Naive thymus-derived CD4-positive, alpha-beta T cell (primary cell): ENCODE measurements around the gene HECTD4. TPM values are rescaled to one million over a fixed set of nuclear protein-coding genes. Genes with fewer than 3 reads are reported as not detected.

Source experiments
- ATAC-seq: fragments of 150-1000 bp; cut with Tn5 transposase; 2 replicates; pipeline ENCODE4 v1.10.0; 2021; ENCODE audit warnings: mild to moderate bottlenecking, moderate library complexity
- CTCF ChIA-PET: fragments of 350-600 bp; sonication (Branson Sonifier 250); formaldehyde crosslinking; loops from one replicate; lab custom pipeline; 2021; ENCODE audit warnings: antibody characterized with exemption; lab: Charles Lee
- POLR2A ChIA-PET: fragments of 350-600 bp; sonication (Branson Sonifier 250); formaldehyde crosslinking; loops from one replicate; lab custom pipeline; 2021; ENCODE audit warnings: antibody characterized with exemption, inconsistent platforms; lab: Charles Lee
- DNase-seq, 9 donors: peaks; one replicate each; pipeline versions ENCODE4 v3.0.0 to v3.0.0-alpha.2; 2020 to 2022; ENCODE audit warnings: mixed read lengths in 1 of 9
- H3K27ac ChIP-seq: one replicate; pipeline ENCODE4 v1.7.0; 2013; ENCODE audit warnings: mild to moderate bottlenecking, low read depth, low read length, moderate library complexity
- H3K27me3 ChIP-seq, 2 donors: one replicate each; pipeline ENCODE4 v1.7.0; 2013; ENCODE audit warnings: low read length in 2 of 2, mild to moderate bottlenecking in 2 of 2, moderate library complexity in 2 of 2; ENCODE audit not compliant: control insufficient read depth in 2 of 2, insufficient read depth in 2 of 2
- H3K36me3 ChIP-seq, 3 experiments: 1 replicate in 2 of 3; 2 replicates in 1 of 3; pipeline ENCODE4 v1.7.0; 2013; ENCODE audit warnings: low read length in 3 of 3, mild to moderate bottlenecking in 3 of 3, moderate library complexity in 1 of 3; ENCODE audit not compliant: insufficient read depth in 3 of 3, control insufficient read depth in 2 of 3
- H3K4me1 ChIP-seq, 2 donors: one replicate each; pipeline ENCODE4 v1.7.0; 2013; ENCODE audit warnings: low read length in 2 of 2, mild to moderate bottlenecking in 2 of 2, moderate library complexity in 1 of 2; ENCODE audit not compliant: control insufficient read depth in 2 of 2, insufficient read depth in 2 of 2
- H3K4me3 ChIP-seq: 2 replicates; pipeline ENCODE4 v1.7.0; 2013; ENCODE audit warnings: mild to moderate bottlenecking, low read length
- H3K9me3 ChIP-seq, 3 experiments: 1 replicate in 2 of 3; 2 replicates in 1 of 3; pipeline ENCODE4 v1.7.0; 2013; ENCODE audit warnings: low read length in 3 of 3; ENCODE audit not compliant: control insufficient read depth in 2 of 3
- H3K27ac Mint-ChIP-seq, 9 donors: one replicate each; pipeline ENCODE4 v1.8.0; 2020 to 2022; ENCODE audit warnings: mixed read lengths in 9 of 9, mild to moderate bottlenecking in 8 of 9, moderate library complexity in 5 of 9, inconsistent platforms in 2 of 9
- H3K27me3 Mint-ChIP-seq, 5 donors: one replicate each; pipeline ENCODE4 v1.8.0; 2021 to 2022; ENCODE audit warnings: mixed read lengths in 5 of 5, mild to moderate bottlenecking in 1 of 5
- H3K36me3 Mint-ChIP-seq, 5 donors: one replicate each; pipeline ENCODE4 v1.8.0; 2020 to 2022; ENCODE audit warnings: mixed read lengths in 5 of 5, mild to moderate bottlenecking in 3 of 5, inconsistent platforms in 1 of 5
- H3K4me1 Mint-ChIP-seq, 7 donors: one replicate each; pipeline ENCODE4 v1.8.0; 2020 to 2022; ENCODE audit warnings: mixed read lengths in 7 of 7, mild to moderate bottlenecking in 3 of 7, inconsistent platforms in 1 of 7
- H3K4me3 Mint-ChIP-seq, 10 donors: one replicate each; pipeline ENCODE4 v1.8.0; 2020 to 2022; ENCODE audit warnings: mild to moderate bottlenecking in 10 of 10, mixed read lengths in 10 of 10, moderate library complexity in 6 of 10, inconsistent platforms in 2 of 10
- H3K9me3 Mint-ChIP-seq, 11 donors: one replicate each; pipeline ENCODE4 v1.8.0; 2020 to 2022; ENCODE audit warnings: mixed read lengths in 11 of 11, mild to moderate bottlenecking in 4 of 11, inconsistent platforms in 1 of 11, moderate library complexity in 1 of 11
- intact Hi-C, 2 donors: fragments of 100-400 bp; cut with micrococcal nuclease; formaldehyde crosslinking; loops; one replicate each; pipeline ENCODE4 v1.15.1; 2023
- polyA plus RNA-seq, 2 donors: library from polyadenylated mRNA; unstranded; fragments of 300-500 nt; fragmentation: Illumina TruSeq; gene quantifications; one replicate each; pipeline ENCODE4 v1.2.3, GENCODE V29; 2021
- total RNA-seq, 6 experiments: library from RNA in 5 of 6; stranded (reverse) in 5 of 6; gene quantifications; 1 replicate in 5 of 6; 2 replicates in 1 of 6; pipeline ENCODE4 v1.2.3 and lab custom pipeline; 2021 to 2026

HECTD4 gene
- total and polyA plus RNA-seq, 7 experiments from 2014 or later, result 3.1 to 57.7 (median 47.9) TPM

- CTCF ChIA-PET, result no interaction called here
- Mint-ChIP-seq H3K36me3 (peaks cover 4 to 23% (median 12%) of the 10 kb centered on the region in 5 donors), H3K27me3 (no peaks in the 10 kb centered on the region), H3K9me3 (no peaks in the 10 kb centered on the region), H3K27ac (no peak overlapping the region), H3K4me1 (peaks cover 0 to 10% (median 0%) of the 10 kb centered on the region in 7 donors), H3K4me3 (no peak overlapping the region)
- no peaks in the 10 kb centered on the region for H3K4me1 ChIP-seq
- intact Hi-C loops, result no loop called here
- H3K27ac ChIP-seq, result no peak overlapping the region
- H3K27me3 ChIP-seq, result no peaks in the 10 kb centered on the region
- no peak overlapping the region for H3K4me3 ChIP-seq
- no peak for DNase-seq
- no peak for ATAC-seq
- POLR2A ChIA-PET, result no interaction called here
- H3K9me3 ChIP-seq, result no peaks in the 10 kb centered on the region
- peaks cover 0 to 42% (median 0%) of the 10 kb centered on the region in 3 experiments for H3K36me3 ChIP-seq
Measured at GRCh38 chr12:112299704-112300103, 82.5 kb downstream of the HECTD4 start.

DNA sequence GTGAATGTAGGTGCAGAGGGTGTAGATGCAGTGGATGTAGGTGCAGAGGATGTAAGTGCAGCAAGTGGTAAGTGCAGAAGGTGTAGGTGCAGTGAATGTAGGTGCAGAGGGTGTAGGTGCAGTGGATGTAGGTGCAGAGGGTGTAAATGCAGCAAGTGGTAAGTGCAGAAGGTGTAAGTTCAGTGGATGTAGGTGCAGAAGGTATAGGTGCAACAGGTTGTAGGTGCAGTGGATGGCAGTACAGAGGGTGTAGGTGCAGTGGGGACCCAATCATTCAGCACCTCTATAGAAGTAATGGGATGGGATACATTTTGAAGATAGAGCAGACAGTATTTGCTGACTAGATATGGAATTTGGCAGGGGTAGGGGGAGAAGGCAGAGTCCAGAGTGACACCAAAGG is 85.0 kb downstream of the HECTD4 start:
- H3K36me3 Mint-ChIP-seq, result peaks cover 4 to 16% (median 8%) of the 10 kb centered on the region in 5 donors
- ATAC-seq (no peak), DNase-seq (no peak)
- POLR2A ChIA-PET, result no interaction called here
- H3K4me1 Mint-ChIP-seq, result peaks cover under 1 to 3% (median 2%) of the 10 kb centered on the region in 7 donors
- H3K27me3 Mint-ChIP-seq, result no peaks in the 10 kb centered on the region
- H3K9me3 Mint-ChIP-seq, result no peaks in the 10 kb centered on the region
- Histone ChIP-seq H3K4me1 (no peaks in the 10 kb centered on the region), H3K9me3 (no peaks in the 10 kb centered on the region), H3K27ac (no peak overlapping the region), H3K27me3 (no peaks in the 10 kb centered on the region), H3K36me3 (peaks cover 0 to 20% (median 0%) of the 10 kb centered on the region in 3 experiments), H3K4me3 (no peak overlapping the region)
- no peak overlapping the region for H3K27ac Mint-ChIP-seq
- no peak overlapping the region for H3K4me3 Mint-ChIP-seq
- intact Hi-C loops, result no loop called here
- CTCF ChIA-PET, result no interaction called here

- Mint-ChIP-seq H3K27me3 (no peaks in the 10 kb centered on the region), H3K27ac (no peak overlapping the region), H3K36me3 (peaks cover 0 to 12% (median 9%) of the 10 kb centered on the region in 5 donors), H3K9me3 (peaks cover 0 to 3% (median 0%) of the 10 kb centered on the region in 11 donors), H3K4me3 (no peak overlapping the region), H3K4me1 (peaks cover 3 to 8% (median 6%) of the 10 kb centered on the region in 7 donors)
- Histone ChIP-seq H3K4me1 (no peaks in the 10 kb centered on the region), H3K27me3 (no peaks in the 10 kb centered on the region), H3K36me3 (peaks cover 0 to 15% (median 0%) of the 10 kb centered on the region in 3 experiments), H3K9me3 (no peaks in the 10 kb centered on the region), H3K4me3 (no peak overlapping the region), H3K27ac (no peak overlapping the region)
- ATAC-seq, result no peak
- ChIA-PET POLR2A (no interaction called here), CTCF (interaction anchor here (0.6 kb wide), 1 partner anchor 959 kb away, joined by 3 read pairs; no protein-coding TSS in a partner anchor)
- intact Hi-C loops, result no loop called here
- DNase-seq, result no peak
Measured at GRCh38 chr12:112296183-112296582, 86.0 kb downstream of the HECTD4 start.

DNA sequence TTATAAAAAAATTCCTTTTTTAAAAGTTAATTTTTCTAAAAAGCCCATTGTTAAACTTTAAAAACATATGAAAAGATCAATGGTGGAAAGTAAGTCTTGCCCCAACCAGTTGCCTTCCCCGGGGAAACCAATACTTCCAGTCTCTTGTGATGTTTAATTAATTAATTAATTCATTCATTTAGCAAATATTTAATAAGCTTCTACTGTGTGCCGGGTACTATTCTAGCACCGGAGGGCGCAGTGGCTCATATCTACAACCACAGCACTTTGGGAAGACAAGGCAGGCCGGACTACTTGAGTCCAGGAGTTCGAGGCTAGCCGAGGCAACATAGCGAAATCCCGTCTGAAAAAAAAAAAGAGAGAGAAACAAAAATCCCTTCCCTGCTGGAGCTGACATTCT is 87.4 kb downstream of the HECTD4 start:
- ChIA-PET CTCF (no interaction called here), POLR2A (no interaction called here)
- peaks cover 0 to 5% (median 0%) of the 10 kb centered on the region in 11 donors for H3K9me3 Mint-ChIP-seq
- Histone ChIP-seq H3K36me3 (peaks cover 0 to 15% (median 0%) of the 10 kb centered on the region in 3 experiments), H3K4me1 (no peaks in the 10 kb centered on the region), H3K27ac (no peak overlapping the region), H3K4me3 (no peak overlapping the region), H3K9me3 (no peaks in the 10 kb centered on the region), H3K27me3 (no peaks in the 10 kb centered on the region)
- DNase-seq, result no peak
- H3K27me3 Mint-ChIP-seq, result no peaks in the 10 kb centered on the region
- intact Hi-C loops, result loop anchor here in 1 of 2 donors (1.0 kb wide), 1 partner anchor 93 kb away; no protein-coding TSS in a partner anchor
- no peak for ATAC-seq
- peaks cover 0 to 16% (median 14%) of the 10 kb centered on the region in 5 donors for H3K36me3 Mint-ChIP-seq
- H3K27ac Mint-ChIP-seq, result peak overlapping the region in 1 of 9 donors; percentile 37
- H3K4me1 Mint-ChIP-seq, result peaks cover 3 to 8% (median 6%) of the 10 kb centered on the region in 7 donors
- no peak overlapping the region for H3K4me3 Mint-ChIP-seq

- Histone ChIP-seq H3K36me3 (no peaks in the 10 kb centered on the region), H3K9me3 (no peaks in the 10 kb centered on the region), H3K4me1 (no peaks in the 10 kb centered on the region), H3K27ac (no peak overlapping the region), H3K4me3 (no peak overlapping the region), H3K27me3 (no peaks in the 10 kb centered on the region)
- Mint-ChIP-seq H3K4me1 (peaks cover 5 to 8% (median 6%) of the 10 kb centered on the region in 7 donors), H3K27ac (no peak overlapping the region), H3K9me3 (peaks cover 0 to 14% (median 4%) of the 10 kb centered on the region in 11 donors), H3K4me3 (no peak overlapping the region), H3K27me3 (no peaks in the 10 kb centered on the region), H3K36me3 (peaks cover 0 to 27% (median 23%) of the 10 kb centered on the region in 5 donors)
- ATAC-seq (no peak), DNase-seq (no peak)
- POLR2A ChIA-PET, result no interaction called here
- CTCF ChIA-PET, result no interaction called here
- intact Hi-C loops, result no loop called here
Measured at GRCh38 chr12:112288638-112289037, 93.6 kb downstream of the HECTD4 start.

GRCh38 chr12:112285600-112286401 is 96.4 kb downstream of the HECTD4 start:
- ATAC-seq, result no peak
- no peaks in the 10 kb centered on the region for H3K4me1 ChIP-seq
- no peak overlapping the region for H3K27ac ChIP-seq
- DNase-seq, result no peak
- intact Hi-C loops, result no loop called here
- ChIA-PET CTCF (no interaction called here), POLR2A (no interaction called here)
- no peak overlapping the region for H3K4me3 ChIP-seq
- no peaks in the 10 kb centered on the region for H3K9me3 ChIP-seq
- H3K4me3 Mint-ChIP-seq, result no peak overlapping the region
- peaks cover 0 to 19% (median 11%) of the 10 kb centered on the region in 5 donors for H3K36me3 Mint-ChIP-seq
- H3K4me1 Mint-ChIP-seq, result peaks cover 0 to 2% (median 0%) of the 10 kb centered on the region in 7 donors
- no peaks in the 10 kb centered on the region for H3K36me3 ChIP-seq
- no peaks in the 10 kb centered on the region for H3K27me3 ChIP-seq
- H3K9me3 Mint-ChIP-seq, result peaks cover 0 to 12% (median 4%) of the 10 kb centered on the region in 11 donors
- no peak overlapping the region for H3K27ac Mint-ChIP-seq
- H3K27me3 Mint-ChIP-seq, result no peaks in the 10 kb centered on the region
